ENCODE data around the gene ACKR1. TPM values are rescaled to one million over a fixed set of nuclear protein-coding genes. Genes with fewer than 3 reads are reported as not detected.

ACKR1 gene
- total and polyA plus RNA-seq, 2 of the 13 experiments (the other 11 are each of a cell fraction or from before 2014, with no cell fraction given), result not detected

GRCh38 chr1:159177272-159177907 is 27.3 kb upstream of the ACKR1 start (continued):
- TF ChIP-seq BRF2 (CRISPR knock-in tag; IDR thresholded peaks at IDR 0.05) (0 out of 2 replicates have a peak, but pooled peaks have one; percentile 48), ATF7-NPFF (CRISPR knock-in tag; IDR thresholded peaks at IDR 0.05; ENCODE audit: low read depth) (peak; percentile 66; the same call in 1 of the 2 replicates), TOPORS (CRISPR knock-in tag; IDR thresholded peaks at IDR 0.05) (peak; percentile 83; the same call in 1 of the 2 replicates), ETV6 (CRISPR knock-in tag; conservative IDR thresholded peaks at IDR 0.05) (peak; percentile 97), HOXA5 (CRISPR knock-in tag; IDR thresholded peaks at IDR 0.05) (peak; percentile 98), SMAD3 (CRISPR knock-in tag; IDR thresholded peaks at IDR 0.05) (peak; percentile 100), TEF (CRISPR knock-in tag; IDR thresholded peaks at IDR 0.05) (peak; percentile 93), MEIS2 (CRISPR knock-in tag; IDR thresholded peaks at IDR 0.05) (peak; percentile 98), JUN (CRISPR knock-in tag; IDR thresholded peaks at IDR 0.05) (no peak), SP140L (CRISPR knock-in tag; IDR thresholded peaks at IDR 0.05; ENCODE audit: borderline replicate concordance) (peak; percentile 99), RORA (CRISPR knock-in tag; IDR thresholded peaks at IDR 0.05) (0 out of 2 replicates have a peak, but pooled peaks have one; percentile 54), BCL6 (CRISPR knock-in tag; IDR thresholded peaks at IDR 0.05) (peak; percentile 79), HDAC1 (CRISPR knock-in tag; IDR thresholded peaks at IDR 0.05) (no peak), THAP7 (CRISPR knock-in tag; IDR thresholded peaks at IDR 0.05) (peak; percentile 59; the same call in 1 of the 2 replicates), ZBTB43 (CRISPR knock-in tag; conservative IDR thresholded peaks at IDR 0.05) (peak; percentile 97), ZNF562 (CRISPR knock-in tag; IDR thresholded peaks at IDR 0.05; ENCODE audit: borderline replicate concordance) (no peak), SAFB2 (CRISPR knock-in tag; IDR thresholded peaks at IDR 0.05; ENCODE audit: borderline replicate concordance, low read depth) (no peak; the same call in 1 of the 2 replicates), ZBTB44 (CRISPR knock-in tag; IDR thresholded peaks at IDR 0.05) (peak; percentile 99)
- TF ChIP-seq, protein P1, sequence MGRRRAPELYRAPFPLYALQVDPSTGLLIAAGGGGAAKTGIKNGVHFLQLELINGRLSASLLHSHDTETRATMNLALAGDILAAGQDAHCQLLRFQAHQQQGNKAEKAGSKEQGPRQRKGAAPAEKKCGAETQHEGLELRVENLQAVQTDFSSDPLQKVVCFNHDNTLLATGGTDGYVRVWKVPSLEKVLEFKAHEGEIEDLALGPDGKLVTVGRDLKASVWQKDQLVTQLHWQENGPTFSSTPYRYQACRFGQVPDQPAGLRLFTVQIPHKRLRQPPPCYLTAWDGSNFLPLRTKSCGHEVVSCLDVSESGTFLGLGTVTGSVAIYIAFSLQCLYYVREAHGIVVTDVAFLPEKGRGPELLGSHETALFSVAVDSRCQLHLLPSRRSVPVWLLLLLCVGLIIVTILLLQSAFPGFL (CRISPR knock-in tag; IDR thresholded peaks at IDR 0.05), result 0 out of 2 replicates have a peak, but pooled peaks have one; percentile 32
- TF ChIP-seq, protein P2, sequence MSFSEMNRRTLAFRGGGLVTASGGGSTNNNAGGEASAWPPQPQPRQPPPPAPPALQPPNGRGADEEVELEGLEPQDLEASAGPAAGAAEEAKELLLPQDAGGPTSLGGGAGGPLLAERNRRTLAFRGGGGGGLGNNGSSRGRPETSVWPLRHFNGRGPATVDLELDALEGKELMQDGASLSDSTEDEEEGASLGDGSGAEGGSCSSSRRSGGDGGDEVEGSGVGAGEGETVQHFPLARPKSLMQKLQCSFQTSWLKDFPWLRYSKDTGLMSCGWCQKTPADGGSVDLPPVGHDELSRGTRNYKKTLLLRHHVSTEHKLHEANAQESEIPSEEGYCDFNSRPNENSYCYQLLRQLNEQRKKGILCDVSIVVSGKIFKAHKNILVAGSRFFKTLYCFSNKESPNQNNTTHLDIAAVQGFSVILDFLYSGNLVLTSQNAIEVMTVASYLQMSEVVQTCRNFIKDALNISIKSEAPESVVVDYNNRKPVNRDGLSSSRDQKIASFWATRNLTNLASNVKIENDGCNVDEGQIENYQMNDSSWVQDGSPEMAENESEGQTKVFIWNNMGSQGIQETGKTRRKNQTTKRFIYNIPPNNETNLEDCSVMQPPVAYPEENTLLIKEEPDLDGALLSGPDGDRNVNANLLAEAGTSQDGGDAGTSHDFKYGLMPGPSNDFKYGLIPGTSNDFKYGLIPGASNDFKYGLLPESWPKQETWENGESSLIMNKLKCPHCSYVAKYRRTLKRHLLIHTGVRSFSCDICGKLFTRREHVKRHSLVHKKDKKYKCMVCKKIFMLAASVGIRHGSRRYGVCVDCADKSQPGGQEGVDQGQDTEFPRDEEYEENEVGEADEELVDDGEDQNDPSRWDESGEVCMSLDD (CRISPR knock-in tag; IDR thresholded peaks at IDR 0.05; ENCODE audit: borderline replicate concordance), result peak; percentile 79; the same call in 1 of the 2 replicates

All from HepG2 (cell line).